ENCODE measurements around the gene SF3A2.
"Not testable (repeated sequence)": the region's sequence is repeated elsewhere in the genome, so short reads cannot be mapped to it uniquely, and the experiment has no call there.

Gene SF3A2

DNA sequence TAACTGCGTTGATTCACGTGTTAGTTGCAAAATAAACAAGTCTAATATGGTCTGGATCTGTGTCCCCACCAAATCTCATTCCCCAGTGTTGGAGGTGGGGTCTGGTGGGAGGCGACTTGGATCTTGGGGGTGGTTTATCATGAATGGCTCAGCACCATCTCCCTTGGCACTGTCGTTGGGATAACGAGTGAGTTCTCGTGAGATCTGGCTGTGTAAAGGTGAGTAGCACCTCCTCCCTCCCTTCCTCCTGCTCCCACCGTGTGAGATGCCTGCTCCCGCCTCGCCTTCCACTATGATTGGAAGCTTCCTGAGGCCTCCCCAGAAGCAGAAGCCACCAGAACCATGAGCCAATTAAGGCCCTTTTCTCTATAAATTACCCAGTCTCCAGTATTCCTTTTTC is 40.5 kb downstream of the SF3A2 start:
- H3K9ac ChIP-seq (ENCODE audit: low read depth, low read length), result no peak overlapping the region
- H3K27me3 ChIP-seq (ENCODE audit: insufficient read depth, low read length, poor library complexity), result no peaks in the 10 kb centered on the region
- ATAC-seq (ENCODE audit: insufficient read depth, low read depth) (no peak), DNase-seq (no peak)
- peaks cover 23% of the 10 kb centered on the region for H3K4me1 ChIP-seq (ENCODE audit: insufficient read depth, low read length)
- H3K27ac ChIP-seq (ENCODE audit: low read length), result no peak overlapping the region
- no peak overlapping the region for H3K4me3 ChIP-seq (ENCODE audit: low read depth in 1 of 2, low read length in 2 of 2)
- H4K20me1 ChIP-seq (ENCODE audit: insufficient read depth, low read length), result peaks cover 41% of the 10 kb centered on the region
- TF ChIP-seq, protein P1, sequence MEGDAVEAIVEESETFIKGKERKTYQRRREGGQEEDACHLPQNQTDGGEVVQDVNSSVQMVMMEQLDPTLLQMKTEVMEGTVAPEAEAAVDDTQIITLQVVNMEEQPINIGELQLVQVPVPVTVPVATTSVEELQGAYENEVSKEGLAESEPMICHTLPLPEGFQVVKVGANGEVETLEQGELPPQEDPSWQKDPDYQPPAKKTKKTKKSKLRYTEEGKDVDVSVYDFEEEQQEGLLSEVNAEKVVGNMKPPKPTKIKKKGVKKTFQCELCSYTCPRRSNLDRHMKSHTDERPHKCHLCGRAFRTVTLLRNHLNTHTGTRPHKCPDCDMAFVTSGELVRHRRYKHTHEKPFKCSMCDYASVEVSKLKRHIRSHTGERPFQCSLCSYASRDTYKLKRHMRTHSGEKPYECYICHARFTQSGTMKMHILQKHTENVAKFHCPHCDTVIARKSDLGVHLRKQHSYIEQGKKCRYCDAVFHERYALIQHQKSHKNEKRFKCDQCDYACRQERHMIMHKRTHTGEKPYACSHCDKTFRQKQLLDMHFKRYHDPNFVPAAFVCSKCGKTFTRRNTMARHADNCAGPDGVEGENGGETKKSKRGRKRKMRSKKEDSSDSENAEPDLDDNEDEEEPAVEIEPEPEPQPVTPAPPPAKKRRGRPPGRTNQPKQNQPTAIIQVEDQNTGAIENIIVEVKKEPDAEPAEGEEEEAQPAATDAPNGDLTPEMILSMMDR (IDR thresholded peaks at IDR 0.05; ENCODE audit: borderline replicate concordance, extremely low read depth, low read length, poor library complexity, severe bottlenecking), result no peak
- no peak for TF ChIP-seq EZH2 (IDR thresholded peaks at IDR 0.05; ENCODE audit: borderline replicate concordance, low read depth, low read length, severe bottlenecking)
- H3K4me2 ChIP-seq (ENCODE audit: insufficient read depth, low read length), result no peak overlapping the region
- no peaks in the 10 kb centered on the region for H3K9me3 ChIP-seq (ENCODE audit: insufficient read depth, low read length, severe bottlenecking)
- peaks cover 36% of the 10 kb centered on the region for H3K79me2 ChIP-seq (ENCODE audit: insufficient read depth, low read length)
- no peak overlapping the region for H2AFZ ChIP-seq (ENCODE audit: low read depth, low read length)
- H3K36me3 ChIP-seq (ENCODE audit: insufficient read depth, low read length), result peaks cover 32% of the 10 kb centered on the region

DNA sequence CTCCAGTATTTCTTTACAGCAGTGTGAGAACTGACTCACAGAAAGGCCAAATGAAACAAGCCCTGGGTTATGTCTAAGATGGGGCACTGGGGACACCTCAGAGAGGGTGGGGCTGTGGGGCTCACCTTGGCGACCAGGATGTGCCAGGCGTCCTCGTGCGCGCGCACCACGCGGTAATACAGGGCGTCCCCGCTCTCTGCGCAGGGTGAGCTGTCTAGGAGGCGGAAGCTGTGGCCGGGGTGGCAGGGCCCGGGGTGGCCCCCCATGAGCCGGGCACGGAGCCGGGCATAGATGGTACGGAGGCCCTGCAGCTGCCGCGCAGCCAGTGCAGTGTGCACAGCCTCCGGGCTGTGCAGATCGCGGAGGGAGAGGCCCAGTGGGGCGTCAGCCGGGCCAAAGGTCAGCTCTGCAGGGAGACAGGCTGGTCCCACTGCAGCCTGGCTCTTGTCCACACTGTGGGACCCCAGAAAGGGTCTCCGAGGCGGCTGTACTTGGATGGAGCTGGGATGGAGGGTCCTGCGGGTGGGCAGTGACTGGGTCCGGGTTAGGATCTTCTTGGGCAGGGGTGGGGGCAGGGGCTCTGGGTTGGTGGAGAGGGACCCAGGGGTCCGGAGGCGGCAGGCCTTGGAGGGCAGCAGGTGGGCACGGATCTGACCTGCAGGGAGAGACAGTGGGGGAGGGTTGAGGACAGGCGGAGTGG is 42.0 kb downstream of the SF3A2 start:
- Histone ChIP-seq H3K4me1 (ENCODE audit: insufficient read depth, low read length) (peaks cover 8% of the 10 kb centered on the region), H2AFZ (ENCODE audit: low read depth, low read length) (no peak overlapping the region), H3K4me3 (ENCODE audit: low read depth in 1 of 2, low read length in 2 of 2) (no peak overlapping the region), H3K9me3 (ENCODE audit: insufficient read depth, low read length, severe bottlenecking) (no peaks in the 10 kb centered on the region), H3K79me2 (ENCODE audit: insufficient read depth, low read length) (peaks cover 22% of the 10 kb centered on the region), H3K27ac (ENCODE audit: low read length) (no peak overlapping the region), H3K36me3 (ENCODE audit: insufficient read depth, low read length) (peaks cover 22% of the 10 kb centered on the region), H4K20me1 (ENCODE audit: insufficient read depth, low read length) (peaks cover 27% of the 10 kb centered on the region), H3K4me2 (ENCODE audit: insufficient read depth, low read length) (no peak overlapping the region), H3K27me3 (ENCODE audit: insufficient read depth, low read length, poor library complexity) (no peaks in the 10 kb centered on the region), H3K9ac (ENCODE audit: low read depth, low read length) (no peak overlapping the region)
- DNase-seq (no peak), ATAC-seq (ENCODE audit: insufficient read depth, low read depth) (no peak)
- TF ChIP-seq EZH2 (IDR thresholded peaks at IDR 0.05; ENCODE audit: borderline replicate concordance, low read depth, low read length, severe bottlenecking), result no peak
- TF ChIP-seq, protein P1 (IDR thresholded peaks at IDR 0.05; ENCODE audit: borderline replicate concordance, extremely low read depth, low read length, poor library complexity, severe bottlenecking), result no peak

DNA sequence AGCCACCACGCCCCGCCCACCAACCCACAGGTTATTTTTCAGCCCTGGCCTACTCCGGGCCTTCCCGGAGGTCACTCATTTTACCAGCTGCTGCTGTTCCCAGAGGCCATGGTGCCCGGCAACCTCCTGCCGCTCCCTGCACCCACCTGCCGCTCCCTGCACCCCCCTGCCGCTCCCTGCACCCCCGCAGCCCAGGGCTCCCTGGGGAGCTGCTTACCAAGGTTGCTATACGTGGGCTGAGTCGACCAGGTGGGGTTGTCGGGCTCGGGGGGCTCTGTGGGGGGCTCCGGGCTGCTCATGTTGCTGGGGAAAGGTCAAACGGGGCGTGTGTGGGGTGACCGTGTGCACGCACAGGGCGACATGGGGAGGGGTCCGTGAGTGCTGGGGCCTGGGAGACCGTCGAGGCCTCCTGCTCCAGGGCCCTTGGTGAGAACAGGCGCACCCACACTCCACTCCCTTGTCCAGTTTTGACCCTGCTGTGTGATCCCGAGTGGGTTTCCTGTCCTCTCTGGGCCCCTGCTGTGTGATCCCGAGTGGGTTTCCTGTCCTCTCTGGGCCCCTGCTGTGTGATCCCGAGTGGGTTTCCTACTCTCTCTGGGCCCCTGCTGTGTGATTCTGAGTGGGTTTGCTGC is 44.1 kb downstream of the SF3A2 start:
- Histone ChIP-seq H3K4me3 (ENCODE audit: low read depth in 1 of 2, low read length in 2 of 2) (no peak overlapping the region), H3K36me3 (ENCODE audit: insufficient read depth, low read length) (peaks cover 7% of the 10 kb centered on the region), H3K9ac (ENCODE audit: low read depth, low read length) (no peak overlapping the region), H4K20me1 (ENCODE audit: insufficient read depth, low read length) (peaks cover 10% of the 10 kb centered on the region; the same call in 1 of the 2 replicates), H3K4me2 (ENCODE audit: insufficient read depth, low read length) (no peak overlapping the region), H3K27ac (ENCODE audit: low read length) (no peak overlapping the region), H3K4me1 (ENCODE audit: insufficient read depth, low read length) (no peaks in the 10 kb centered on the region), H3K27me3 (ENCODE audit: insufficient read depth, low read length, poor library complexity) (no peaks in the 10 kb centered on the region), H2AFZ (ENCODE audit: low read depth, low read length) (no peak overlapping the region), H3K79me2 (ENCODE audit: insufficient read depth, low read length) (0 out of 2 replicates have a peak, but pooled peaks cover 2% of the 10 kb centered on the region), H3K9me3 (ENCODE audit: insufficient read depth, low read length, severe bottlenecking) (no peaks in the 10 kb centered on the region)
- DNase-seq (no peak), ATAC-seq (ENCODE audit: insufficient read depth, low read depth) (no peak)
- TF ChIP-seq, protein P1 (IDR thresholded peaks at IDR 0.05; ENCODE audit: borderline replicate concordance, extremely low read depth, low read length, poor library complexity, severe bottlenecking), result no peak
- TF ChIP-seq EZH2 (IDR thresholded peaks at IDR 0.05; ENCODE audit: borderline replicate concordance, low read depth, low read length, severe bottlenecking), result no peak

DNA sequence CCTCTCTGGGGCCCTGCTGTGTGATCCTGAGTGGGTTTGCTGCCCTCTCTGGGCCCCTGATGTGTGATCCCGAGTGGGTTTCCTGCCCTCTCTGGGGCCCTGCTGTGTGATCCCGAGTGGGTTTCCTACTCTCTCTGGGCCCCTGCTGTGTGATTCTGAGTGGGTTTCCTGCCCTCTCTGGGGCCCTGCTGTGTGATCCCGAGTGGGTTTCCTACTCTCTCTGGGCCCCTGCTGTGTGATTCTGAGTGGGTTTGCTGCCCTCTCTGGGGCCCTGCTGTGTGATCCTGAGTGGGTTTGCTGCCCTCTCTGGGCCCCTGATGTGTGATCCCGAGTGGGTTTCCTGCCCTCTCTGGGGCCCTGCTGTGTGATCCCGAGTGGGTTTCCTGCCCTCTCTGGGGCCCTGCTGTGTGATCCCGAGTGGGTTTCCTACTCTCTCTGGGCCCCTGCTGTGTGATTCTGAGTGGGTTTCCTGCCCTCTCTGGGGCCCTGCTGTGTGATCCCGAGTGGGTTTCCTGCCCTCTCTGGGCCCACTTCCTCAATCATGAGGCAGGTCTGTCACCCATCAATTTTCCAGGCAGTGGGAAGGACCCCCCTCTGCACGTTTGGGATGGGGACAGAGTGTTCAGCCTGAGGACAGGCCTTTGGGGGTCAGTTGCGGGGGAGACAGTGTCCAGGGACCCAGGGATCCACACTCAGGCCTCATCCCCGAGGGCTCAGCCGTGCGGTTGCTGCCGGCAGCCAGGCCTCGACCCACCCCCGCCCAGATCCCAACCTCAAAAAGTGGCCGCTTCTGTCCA is 44.8 kb downstream of the SF3A2 start:
- not testable (repeated sequence) for H3K27me3 ChIP-seq (ENCODE audit: insufficient read depth, low read length, poor library complexity); H3K36me3 ChIP-seq (ENCODE audit: insufficient read depth, low read length); DNase-seq; H3K79me2 ChIP-seq (ENCODE audit: insufficient read depth, low read length); H3K9me3 ChIP-seq (ENCODE audit: insufficient read depth, low read length, severe bottlenecking); ATAC-seq (ENCODE audit: insufficient read depth, low read depth); H3K4me3 ChIP-seq (ENCODE audit: low read depth in 1 of 2, low read length in 2 of 2); H3K9ac ChIP-seq (ENCODE audit: low read depth, low read length); H3K4me2 ChIP-seq (ENCODE audit: insufficient read depth, low read length); H3K4me1 ChIP-seq (ENCODE audit: insufficient read depth, low read length); H2AFZ ChIP-seq (ENCODE audit: low read depth, low read length); H4K20me1 ChIP-seq (ENCODE audit: insufficient read depth, low read length); H3K27ac ChIP-seq (ENCODE audit: low read length)

All from DND-41 (cell line).